BJ (cell line): ENCODE data around the gene COBLL1. TPM values are rescaled to one million over a fixed set of nuclear protein-coding genes. Genes with fewer than 3 reads are reported as not detected.

ENCODE experiments used
- CTCF ChIA-PET: fragments of 350-600 bp; formaldehyde crosslinking; extraction: SDS; loops from one replicate; lab custom pipeline; 2021; ENCODE audit warnings: antibody characterized with exemption, inconsistent platforms; lab: Yijun Ruan, JAX
- POLR2A ChIA-PET: fragments of 300-600 bp; sonication (Branson Sonifier 250); formaldehyde crosslinking; extraction: SDS; loops from one replicate; lab custom pipeline; 2021; ENCODE audit warnings: antibody characterized with exemption; lab: Charles Lee
- DNase-seq: peaks from one replicate; pipeline ENCODE4 v3.0.0-alpha.2; 2011; ENCODE audit warnings: low read depth
- H3K27me3 ChIP-seq: 2 replicates; pipeline ENCODE4 v1.6.0; 2011; ENCODE audit warnings: low read length; ENCODE audit not compliant: control insufficient read depth, insufficient read depth
- H3K36me3 ChIP-seq: 2 replicates; pipeline ENCODE4 v1.5.1; 2011; ENCODE audit warnings: low read length; ENCODE audit not compliant: control insufficient read depth, insufficient read depth
- H3K4me3 ChIP-seq: 2 replicates; pipeline ENCODE4 v1.5.1; 2011; ENCODE audit warnings: low read depth, mild to moderate bottlenecking, control low read depth, low read length
- polyA plus RNA-seq: library from polyadenylated mRNA; depleted of rRNA; stranded (reverse); fragments of >200 nt; gene quantifications from 2 replicates; pipeline ENCODE4 v1.2.3, GENCODE V29; 2011
- TF ChIP-seq, protein P1 (sequence below): IDR thresholded peaks from 2 replicates; pipeline ENCODE4 v1.5.1; 2011; ENCODE audit warnings: low read depth, mild to moderate bottlenecking, control low read depth, inconsistent platforms, low read length, moderate library complexity; ENCODE audit not compliant: insufficient read depth

Gene COBLL1
- polyA plus RNA-seq, 1 experiment: 34.2 TPM

DNA sequence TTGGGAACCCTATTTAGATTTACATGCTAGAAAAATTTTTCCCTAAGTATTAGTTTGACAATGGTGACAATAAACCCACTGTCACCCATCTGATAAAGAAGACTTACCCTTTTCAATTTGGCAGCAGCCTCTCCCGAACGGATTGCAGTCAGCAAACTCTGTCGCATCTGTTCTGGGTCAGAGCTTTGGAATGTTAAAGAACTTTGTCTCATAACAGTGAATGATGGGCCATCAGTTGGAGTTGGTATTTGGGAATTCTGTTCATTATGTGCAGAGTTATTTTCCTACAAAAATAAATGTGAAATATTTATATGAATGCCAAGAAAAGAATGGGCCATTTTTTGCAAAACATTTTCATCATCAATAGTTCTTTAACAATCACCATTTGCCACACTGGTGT lies 149.5 kb downstream of the COBLL1 start:
- ChIA-PET POLR2A (no interaction called here), CTCF (interaction anchor here (1.2 to 1.6 kb wide), 2 partner anchors 12 to 25 kb away, joined by 4 read pairs; no protein-coding TSS in a partner anchor)
- TF ChIP-seq, protein P1, sequence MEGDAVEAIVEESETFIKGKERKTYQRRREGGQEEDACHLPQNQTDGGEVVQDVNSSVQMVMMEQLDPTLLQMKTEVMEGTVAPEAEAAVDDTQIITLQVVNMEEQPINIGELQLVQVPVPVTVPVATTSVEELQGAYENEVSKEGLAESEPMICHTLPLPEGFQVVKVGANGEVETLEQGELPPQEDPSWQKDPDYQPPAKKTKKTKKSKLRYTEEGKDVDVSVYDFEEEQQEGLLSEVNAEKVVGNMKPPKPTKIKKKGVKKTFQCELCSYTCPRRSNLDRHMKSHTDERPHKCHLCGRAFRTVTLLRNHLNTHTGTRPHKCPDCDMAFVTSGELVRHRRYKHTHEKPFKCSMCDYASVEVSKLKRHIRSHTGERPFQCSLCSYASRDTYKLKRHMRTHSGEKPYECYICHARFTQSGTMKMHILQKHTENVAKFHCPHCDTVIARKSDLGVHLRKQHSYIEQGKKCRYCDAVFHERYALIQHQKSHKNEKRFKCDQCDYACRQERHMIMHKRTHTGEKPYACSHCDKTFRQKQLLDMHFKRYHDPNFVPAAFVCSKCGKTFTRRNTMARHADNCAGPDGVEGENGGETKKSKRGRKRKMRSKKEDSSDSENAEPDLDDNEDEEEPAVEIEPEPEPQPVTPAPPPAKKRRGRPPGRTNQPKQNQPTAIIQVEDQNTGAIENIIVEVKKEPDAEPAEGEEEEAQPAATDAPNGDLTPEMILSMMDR: no peak
- H3K4me3 ChIP-seq: no peak overlapping the region
- DNase-seq: no peak
- H3K27me3 ChIP-seq: no peaks in the 10 kb centered on the region
- H3K36me3 ChIP-seq: peaks cover 14% of the 10 kb centered on the region

DNA sequence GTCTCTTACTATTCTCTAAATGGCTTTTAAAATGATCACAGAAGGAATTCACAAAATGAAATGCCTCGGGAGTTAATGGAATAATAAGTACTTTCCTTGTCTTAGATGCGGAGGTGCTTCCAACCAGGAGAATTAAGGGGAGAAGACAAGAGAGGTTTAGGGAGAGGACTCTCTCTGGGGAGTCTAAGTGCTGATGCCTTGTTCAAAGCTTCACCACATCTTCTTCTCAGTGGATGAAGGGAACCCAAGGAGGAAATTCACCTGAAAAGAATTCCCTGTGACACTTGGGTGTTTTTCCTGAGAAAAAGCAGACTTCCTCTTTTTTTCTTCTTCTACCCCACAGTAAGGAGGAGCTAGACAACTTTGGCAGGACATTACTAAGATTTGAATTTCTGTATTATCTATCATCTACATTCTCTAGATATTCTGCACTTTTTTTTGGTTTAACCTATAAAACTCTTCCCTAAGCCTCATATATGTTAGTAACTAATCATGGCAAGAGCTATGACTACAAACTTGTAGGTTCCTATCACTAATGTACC lies 150.2 kb downstream of the COBLL1 start:
- peaks cover 14% of the 10 kb centered on the region for H3K36me3 ChIP-seq
- POLR2A ChIA-PET: no interaction called here
- no peak for DNase-seq
- CTCF ChIA-PET: interaction anchor here (0.7 to 1.6 kb wide), 3 partner anchors 12 to 1500 kb away, joined by 3 to 4 read pairs (median 4); no protein-coding TSS in a partner anchor
- H3K27me3 ChIP-seq: no peaks in the 10 kb centered on the region
- TF ChIP-seq, protein P1: no peak
- no peak overlapping the region for H3K4me3 ChIP-seq

DNA sequence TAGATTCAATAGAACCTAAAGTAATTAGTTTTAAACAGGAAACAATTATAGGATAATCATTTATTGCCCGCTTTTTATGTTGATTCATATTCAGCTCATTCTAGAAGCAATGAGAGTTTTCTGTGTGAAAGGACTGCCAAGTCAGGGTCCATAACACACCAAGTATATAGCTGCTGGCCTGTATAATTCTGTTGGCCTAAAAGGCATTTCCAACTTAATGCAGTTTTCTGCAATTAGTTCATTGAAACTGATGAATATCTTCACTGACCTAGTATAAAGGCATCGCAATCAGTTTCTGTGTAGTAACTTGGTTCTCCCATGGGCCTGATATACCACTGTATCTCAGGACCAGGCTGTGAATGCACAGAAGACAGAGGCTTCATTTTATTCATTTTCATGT lies 151.3 kb downstream of the COBLL1 start:
- no peaks in the 10 kb centered on the region for H3K27me3 ChIP-seq
- ChIA-PET CTCF (no interaction called here), POLR2A (no interaction called here)
- H3K4me3 ChIP-seq: no peak overlapping the region
- TF ChIP-seq, protein P1: no peak
- no peak for DNase-seq
- peaks cover 13% of the 10 kb centered on the region for H3K36me3 ChIP-seq

DNA sequence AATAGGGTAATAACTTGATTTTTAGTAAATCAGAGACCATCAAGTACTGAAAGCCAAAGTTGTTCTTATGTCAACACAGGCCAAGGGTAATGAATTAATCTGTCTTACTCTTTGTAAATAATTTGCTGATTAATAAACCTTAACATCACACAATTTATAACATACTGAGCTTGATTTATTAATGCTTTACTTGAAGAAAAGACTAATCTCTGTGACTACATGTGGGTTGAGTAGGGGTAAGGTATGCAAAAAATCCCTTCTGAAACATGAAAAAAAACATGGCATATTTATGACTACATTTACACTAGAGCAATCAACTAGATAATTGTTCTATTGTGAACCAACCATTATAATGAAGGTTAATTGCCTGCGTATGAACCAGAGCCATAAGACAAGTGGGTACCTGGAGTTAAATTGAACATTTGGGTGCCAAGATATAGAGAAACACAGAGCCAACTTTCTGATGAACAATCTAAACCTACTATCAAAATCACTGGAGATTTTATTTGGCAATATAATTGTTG lies 152.7 kb downstream of the COBLL1 start:
- DNase-seq: no peak
- Histone ChIP-seq H3K27me3 (no peaks in the 10 kb centered on the region), H3K36me3 (peaks cover 9% of the 10 kb centered on the region), H3K4me3 (no peak overlapping the region)
- ChIA-PET CTCF (no interaction called here), POLR2A (no interaction called here)
- TF ChIP-seq, protein P1: no peak

DNA sequence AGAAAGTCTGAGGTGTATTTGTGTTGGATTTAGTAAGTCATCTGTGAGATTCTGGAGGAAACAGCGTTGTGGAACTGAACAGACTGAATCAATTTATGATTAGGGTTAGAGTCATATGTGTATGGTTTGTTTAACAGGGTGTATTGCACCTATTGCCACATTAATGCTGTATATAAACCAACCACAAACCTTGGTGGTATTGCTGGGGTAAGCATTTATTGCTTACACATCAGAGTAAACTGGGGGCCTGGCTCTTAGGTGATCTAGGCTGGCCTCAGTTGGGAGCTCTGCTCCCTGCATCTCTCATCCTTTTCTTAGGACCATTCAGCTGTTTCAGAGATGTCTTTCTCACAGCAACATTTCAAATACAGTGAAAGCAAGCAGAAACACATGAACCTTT lies 160.6 kb downstream of the COBLL1 start:
- H3K27me3 ChIP-seq: no peaks in the 10 kb centered on the region
- H3K4me3 ChIP-seq: no peak overlapping the region
- DNase-seq: no peak
- peaks cover 1% of the 10 kb centered on the region; the same call in 1 of the 2 replicates for H3K36me3 ChIP-seq
- ChIA-PET CTCF (no interaction called here), POLR2A (no interaction called here)
- TF ChIP-seq, protein P1: no peak
